ENCODE data around the gene CEMIP.

DNA sequence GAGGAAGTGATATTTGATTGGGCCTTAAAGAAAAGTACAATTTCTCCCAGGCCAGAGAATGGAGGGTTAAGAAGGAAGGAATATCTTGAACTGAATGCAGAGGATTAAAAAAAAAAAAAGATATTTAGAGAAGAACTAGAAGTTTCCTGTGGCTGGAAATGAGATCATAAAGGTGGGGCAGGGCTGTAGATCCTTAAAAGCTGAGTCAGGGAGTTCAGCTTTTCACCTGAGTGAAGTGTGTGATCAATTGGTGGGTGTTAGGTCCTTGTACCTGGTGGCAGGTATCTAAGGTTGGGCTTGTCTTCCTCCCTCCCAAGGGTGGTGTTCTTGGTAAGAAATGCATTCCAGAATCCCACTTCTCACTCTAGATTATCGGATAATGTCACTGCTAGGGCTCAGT is 11.8 kb downstream of the CEMIP start:
- TF ChIP-seq, protein P1, sequence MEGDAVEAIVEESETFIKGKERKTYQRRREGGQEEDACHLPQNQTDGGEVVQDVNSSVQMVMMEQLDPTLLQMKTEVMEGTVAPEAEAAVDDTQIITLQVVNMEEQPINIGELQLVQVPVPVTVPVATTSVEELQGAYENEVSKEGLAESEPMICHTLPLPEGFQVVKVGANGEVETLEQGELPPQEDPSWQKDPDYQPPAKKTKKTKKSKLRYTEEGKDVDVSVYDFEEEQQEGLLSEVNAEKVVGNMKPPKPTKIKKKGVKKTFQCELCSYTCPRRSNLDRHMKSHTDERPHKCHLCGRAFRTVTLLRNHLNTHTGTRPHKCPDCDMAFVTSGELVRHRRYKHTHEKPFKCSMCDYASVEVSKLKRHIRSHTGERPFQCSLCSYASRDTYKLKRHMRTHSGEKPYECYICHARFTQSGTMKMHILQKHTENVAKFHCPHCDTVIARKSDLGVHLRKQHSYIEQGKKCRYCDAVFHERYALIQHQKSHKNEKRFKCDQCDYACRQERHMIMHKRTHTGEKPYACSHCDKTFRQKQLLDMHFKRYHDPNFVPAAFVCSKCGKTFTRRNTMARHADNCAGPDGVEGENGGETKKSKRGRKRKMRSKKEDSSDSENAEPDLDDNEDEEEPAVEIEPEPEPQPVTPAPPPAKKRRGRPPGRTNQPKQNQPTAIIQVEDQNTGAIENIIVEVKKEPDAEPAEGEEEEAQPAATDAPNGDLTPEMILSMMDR (IDR thresholded peaks at IDR 0.05; ENCODE audit: low read length), result no peak
- no peak for TF ChIP-seq EZH2 (optimal IDR thresholded peaks at IDR 0.05; ENCODE audit: low read depth, low read length)
- TF ChIP-seq EZH2phosphoT487 (IDR thresholded peaks at IDR 0.05; ENCODE audit: low read length), result no peak

Data from MM.1S (cell line).